NCI-H1417 (cell line): ENCODE measurements around the gene NUDC.
"Not testable (repeated sequence)": the region's sequence is repeated elsewhere in the genome, so short reads cannot be mapped to it uniquely, and the experiment has no call there.

ENCODE experiments used
- DNase-seq, 3 experiments: peaks; one replicate each; lab custom pipeline; 2025; lab: John Stamatoyannopoulos, UW

The NUDC gene

GRCh38 chr1:26911399-26912146 lies 10.0 kb upstream of the NUDC start:
- DNase-seq, result no peak

- DNase-seq, result no peak
These were observed 9.4 kb upstream of the NUDC start for GRCh38 chr1:26912147-26912490.

GRCh38 chr1:26913389-26913753 lies 8.2 kb upstream of the NUDC start:
- DNase-seq, result no peak

- peak; percentile 92 to 99 (median 97) for DNase-seq
These were observed 7.6 kb upstream of the NUDC start, which contains the start of gene NR0B2 for GRCh38 chr1:26913754-26914619. TSS of gene NR0B2 (minus strand) at chr1:26913975. CDS start at chr1:26913940, 35 bp downstream.

GRCh38 chr1:26915204-26915842 lies 6.2 kb upstream of the NUDC start:
- DNase-seq, result no peak

- no peak for DNase-seq
These were observed 410 bp upstream of the NUDC start for GRCh38 chr1:26921126-26921539.

- DNase-seq, result no peak
These were observed 837 bp downstream of the NUDC start for GRCh38 chr1:26922431-26922729.

- DNase-seq, result no peak
These were observed 1.4 kb downstream of the NUDC start for GRCh38 chr1:26922901-26923300.

- no peak for DNase-seq
These were observed 2.2 kb downstream of the NUDC start for GRCh38 chr1:26923711-26924110.

GRCh38 chr1:26932531-26932930 lies 11.0 kb downstream of the NUDC start:
- DNase-seq, result no peak

- no peak for DNase-seq
These were observed 15.3 kb downstream of the NUDC start for GRCh38 chr1:26936823-26937222.

- no peak for DNase-seq
These were observed 16.6 kb downstream of the NUDC start for GRCh38 chr1:26938004-26938658.

GRCh38 chr1:26938659-26939025 lies 17.1 kb downstream of the NUDC start:
- no peak for DNase-seq

- DNase-seq, result no peak
These were observed 19.8 kb downstream of the NUDC start for GRCh38 chr1:26941311-26941710.

- DNase-seq, result no peak
These were observed 21.1 kb downstream of the NUDC start for GRCh38 chr1:26942656-26943055.

GRCh38 chr1:26945138-26945537 lies 23.6 kb downstream of the NUDC start:
- no peak for DNase-seq

GRCh38 chr1:26945728-26946127 lies 24.2 kb downstream of the NUDC start:
- DNase-seq, result no peak

GRCh38 chr1:26946270-26946669 lies 24.7 kb downstream of the NUDC start:
- DNase-seq, result no peak

GRCh38 chr1:26948725-26949057 lies 27.1 kb downstream of the NUDC start:
- DNase-seq, result not testable (repeated sequence)

- no peak for DNase-seq
These were observed 27.9 kb downstream of the NUDC start for GRCh38 chr1:26949266-26949925.

GRCh38 chr1:26949926-26950319 lies 28.4 kb downstream of the NUDC start:
- no peak for DNase-seq

GRCh38 chr1:26950602-26951001 lies 29.1 kb downstream of the NUDC start:
- DNase-seq, result no peak
